Measurements from ENCODE around the gene ANKRD60.

The ANKRD60 gene

DNA sequence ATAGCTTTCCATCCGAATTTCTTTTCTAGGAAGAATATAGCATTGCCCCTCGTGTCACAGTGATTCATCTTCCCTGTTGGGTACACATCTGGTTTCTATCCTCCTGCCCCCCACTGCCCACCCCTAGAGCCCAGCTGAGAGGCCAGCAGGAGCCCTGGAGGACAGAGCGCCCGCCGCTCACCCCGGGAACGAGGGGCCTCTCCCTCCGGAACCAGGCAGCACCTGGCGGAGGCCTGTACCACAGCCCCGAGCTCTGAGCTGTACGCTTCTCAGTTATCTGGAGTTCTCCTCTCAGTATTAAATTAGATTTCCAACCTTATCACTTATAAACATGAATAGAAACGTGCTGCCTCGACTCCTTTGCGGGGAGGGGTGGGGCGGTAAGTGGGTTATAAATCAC lies 6.0 kb downstream of the ANKRD60 start:
- no peak for DNase-seq

- no peak for DNase-seq
Measured at GRCh38 chr20:58219342-58219700, 9.1 kb downstream of the ANKRD60 start.

- no peak for DNase-seq
Measured at GRCh38 chr20:58218665-58219341, 9.7 kb downstream of the ANKRD60 start.

- DNase-seq: no peak
Measured at GRCh38 chr20:58216334-58216733, 12.1 kb downstream of the ANKRD60 start.

GRCh38 chr20:58215116-58215515 lies 13.3 kb downstream of the ANKRD60 start:
- DNase-seq: no peak

GRCh38 chr20:58214310-58214709 lies 14.1 kb downstream of the ANKRD60 start:
- DNase-seq: no peak

- DNase-seq: peak; percentile 21
Measured at GRCh38 chr20:58213716-58214115, 14.7 kb downstream of the ANKRD60 start.

GRCh38 chr20:58213121-58213520 lies 15.3 kb downstream of the ANKRD60 start:
- peak; percentile 18 for DNase-seq

GRCh38 chr20:58212636-58213035 lies 15.8 kb downstream of the ANKRD60 start:
- peak; percentile 19 for DNase-seq

DNA sequence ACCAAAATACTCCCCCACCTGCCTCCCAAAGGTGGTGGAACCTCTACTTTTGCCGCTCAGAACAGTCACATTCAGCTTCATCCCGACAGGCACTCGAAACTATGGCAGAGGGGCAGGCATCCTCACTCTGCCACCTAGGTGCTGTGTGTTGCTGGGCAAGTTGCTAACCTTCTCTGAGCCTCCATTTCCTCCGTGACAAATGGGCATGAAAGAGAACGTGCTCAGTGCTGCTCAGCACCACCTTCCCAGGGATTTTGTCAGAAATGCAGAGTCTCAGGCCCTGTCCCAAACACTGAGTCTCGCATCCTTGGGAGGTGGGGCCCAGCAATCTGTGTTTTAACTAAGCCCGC lies 18.1 kb downstream of the ANKRD60 start:
- DNase-seq: no peak

- DNase-seq: peak; percentile 59
Measured at GRCh38 chr20:58209652-58210397, 18.6 kb downstream of the ANKRD60 start.

- DNase-seq: no peak
Measured at GRCh38 chr20:58208944-58209343, 19.5 kb downstream of the ANKRD60 start.

DNA sequence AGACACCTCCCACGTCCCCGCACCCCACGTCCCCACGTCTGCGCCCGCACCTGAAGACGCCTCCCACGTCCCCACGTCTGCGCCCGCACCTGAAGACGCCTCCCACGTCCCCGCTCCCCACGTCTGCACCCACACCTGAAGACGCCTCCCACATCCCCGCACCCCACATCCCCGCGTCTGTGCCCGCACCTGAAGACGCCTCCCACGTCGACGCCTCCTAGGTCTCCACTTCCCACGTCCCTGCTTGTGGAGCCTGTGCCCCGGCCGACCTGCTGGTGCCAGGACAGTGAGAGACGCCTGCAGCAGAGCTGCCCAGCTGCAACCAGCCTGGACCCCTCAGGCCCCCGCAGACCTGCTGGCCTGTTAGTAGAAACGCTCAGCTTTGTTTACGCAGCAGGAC lies 22.6 kb downstream of the ANKRD60 start:
- DNase-seq: no peak

DNA sequence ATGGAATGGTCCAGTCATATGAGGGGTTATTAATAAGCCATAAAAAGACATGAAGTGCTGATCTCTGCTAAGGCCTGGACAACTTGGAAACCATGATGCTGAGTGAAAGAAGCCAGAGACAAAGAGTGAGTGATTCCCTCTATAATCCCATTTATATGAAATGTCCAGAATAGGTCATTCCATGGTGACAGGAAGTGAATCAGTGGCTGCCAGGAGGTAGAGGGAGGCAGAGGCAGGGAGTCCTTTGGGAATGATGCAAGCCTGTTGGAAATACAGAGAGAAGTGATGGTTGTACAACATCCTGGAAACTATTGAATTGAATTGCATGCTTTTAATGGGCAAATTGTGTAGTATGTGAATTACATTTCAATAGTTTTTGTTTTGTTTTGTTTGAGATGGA lies 26.4 kb downstream of the ANKRD60 start:
- no peak for DNase-seq

DNA sequence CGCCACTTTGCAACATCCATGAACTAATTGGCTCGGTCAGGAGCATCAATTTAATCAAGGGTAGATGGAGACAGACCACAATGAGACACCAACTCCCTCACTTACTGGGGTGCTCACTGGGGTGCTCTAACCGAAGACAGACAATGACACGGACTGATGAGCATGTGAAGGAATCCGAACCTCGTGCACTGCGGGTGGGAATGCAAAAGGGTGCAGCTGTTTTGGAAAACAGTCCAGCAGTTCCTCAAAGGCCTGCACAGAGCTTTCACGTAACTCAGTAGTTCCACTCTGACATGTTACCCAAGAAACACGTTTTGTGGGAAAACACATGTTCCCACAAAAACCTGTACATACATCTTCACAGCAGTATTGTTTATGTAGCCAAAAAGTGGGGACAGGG lies 26.8 kb downstream of the ANKRD60 start:
- DNase-seq: no peak

DNA sequence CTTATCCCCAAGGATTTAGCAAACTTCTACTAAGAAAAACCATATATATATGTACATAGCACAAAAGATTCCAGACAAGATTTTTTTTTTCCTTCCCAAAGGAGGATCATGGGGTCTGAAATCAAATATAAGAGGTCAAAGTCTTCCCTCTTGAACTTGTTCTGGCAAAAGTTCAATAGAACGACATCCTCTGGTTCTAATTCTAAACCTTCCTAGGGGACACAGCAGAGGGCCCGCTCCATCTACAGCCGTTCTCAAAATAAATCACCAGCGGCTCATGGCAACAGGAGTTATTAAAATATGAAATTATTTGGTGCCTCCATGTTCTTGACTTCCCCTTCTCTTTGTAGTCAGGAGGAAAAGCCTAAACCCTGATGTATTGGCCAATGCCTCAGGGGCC lies 29.0 kb downstream of the ANKRD60 start:
- no peak for DNase-seq

- DNase-seq: no peak
Measured at GRCh38 chr20:58198901-58199355, 29.5 kb downstream of the ANKRD60 start.

GRCh38 chr20:58198384-58198783 lies 30.1 kb downstream of the ANKRD60 start:
- DNase-seq: no peak

GRCh38 chr20:58197185-58197469 lies 31.3 kb downstream of the ANKRD60 start:
- DNase-seq: no peak

DNA sequence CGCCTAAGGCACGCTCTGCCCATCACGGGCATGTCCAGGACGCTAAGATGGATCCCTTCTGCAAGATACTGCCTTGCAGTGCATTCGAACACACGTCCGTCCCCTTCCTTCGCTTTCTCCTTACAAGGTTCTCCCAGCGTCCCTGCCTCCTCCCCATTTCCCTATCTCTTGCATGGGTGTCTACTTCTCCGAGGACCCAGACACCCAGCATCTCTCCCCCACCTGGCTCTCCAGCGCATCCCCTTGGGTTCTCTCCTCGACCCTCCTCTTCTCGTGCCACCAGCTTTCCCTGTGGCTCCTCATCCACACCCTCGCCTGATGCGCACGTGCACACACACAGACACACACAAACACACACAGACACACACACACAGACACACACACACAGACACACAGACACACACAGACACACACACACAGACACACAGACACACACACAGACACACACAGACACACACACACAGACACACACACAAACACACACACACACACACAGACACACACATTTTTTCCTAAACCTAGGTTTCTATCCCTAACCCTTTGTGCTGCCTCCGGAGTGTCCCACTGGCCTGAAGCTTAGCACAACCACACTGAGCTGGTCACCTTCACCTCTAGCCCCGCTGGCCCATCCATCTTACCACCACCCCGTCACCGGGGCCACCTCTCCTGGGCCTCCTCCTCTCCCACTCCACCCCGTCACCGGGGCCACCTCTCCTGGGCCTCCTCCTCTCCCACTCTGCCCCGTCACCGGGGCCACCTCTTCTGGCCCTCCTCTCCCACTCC lies 31.9 kb downstream of the ANKRD60 start:
- DNase-seq: no peak

DNA sequence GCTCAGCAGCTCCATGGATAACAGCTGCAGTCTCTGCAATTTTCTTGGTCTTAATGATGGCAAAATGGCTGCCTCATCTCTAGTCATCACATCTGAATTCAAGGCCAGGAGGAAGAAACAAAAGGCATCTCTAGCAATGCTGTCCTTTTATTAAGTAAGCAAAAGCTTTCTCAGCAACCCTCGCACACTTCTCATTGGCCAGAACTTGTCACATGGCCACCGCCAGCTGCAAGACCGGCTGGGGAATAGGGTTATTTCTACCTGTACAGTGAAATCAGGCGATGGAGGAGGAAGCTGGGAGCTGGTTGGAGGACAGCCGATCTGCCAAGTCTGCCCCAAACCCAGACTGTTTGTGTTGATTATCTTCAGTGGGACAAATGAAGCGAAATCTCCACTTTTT lies 33.4 kb downstream of the ANKRD60 start:
- DNase-seq: no peak

GRCh38 chr20:58194175-58194791 lies 34.2 kb downstream of the ANKRD60 start:
- DNase-seq: no peak

GRCh38 chr20:58192567-58192966 lies 35.9 kb downstream of the ANKRD60 start:
- no peak for DNase-seq

DNA sequence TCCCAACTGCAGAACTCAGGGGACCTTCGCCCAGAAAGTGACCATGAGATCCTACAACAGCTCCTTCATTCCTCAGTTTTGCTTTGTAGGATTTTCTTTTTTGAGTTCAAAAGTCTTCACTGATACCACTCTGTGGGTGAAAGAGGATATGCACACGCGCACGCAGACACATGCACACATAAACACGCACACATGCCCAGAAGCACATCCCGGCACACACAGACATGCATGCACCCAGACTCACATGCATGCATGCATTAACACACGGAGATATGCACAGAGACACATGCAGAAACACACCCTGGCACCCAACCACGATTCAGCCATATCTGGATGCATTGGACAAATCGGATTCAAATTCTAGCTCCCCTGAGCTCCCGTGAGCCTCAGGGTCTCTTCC lies 36.4 kb downstream of the ANKRD60 start:
- no peak for DNase-seq
